Stimulated activated effector memory CD8-positive, alpha-beta T cell treated with anti-CD3 and anti-CD28 coated beads, Interleukin-12 subunit alpha, Interleukin-12 subunit beta, amount 100 ng/mL, for 72 hours (primary cell): Measurements from ENCODE around the gene TSPAN17.
A peak's percentile ranks its signal among the peaks of the same experiment; 100 is the strongest.

Experiments used
- ATAC-seq: fragments of 150-1000 bp; cut with Tn5 transposase; 2 replicates; pipeline ENCODE4 v1.10.0; 2021
- DNase-seq, 2 donors: peaks; one replicate each; pipeline ENCODE4 v3.0.0; 2021 to 2022; ENCODE audit warnings: low spot score in 2 of 2
- H3K27ac Mint-ChIP-seq: one replicate; pipeline ENCODE4 v1.8.0; 2022; ENCODE audit warnings: mild to moderate bottlenecking, mixed read lengths
- H3K36me3 Mint-ChIP-seq: one replicate; pipeline ENCODE4 v1.8.0; 2022; ENCODE audit warnings: mild to moderate bottlenecking, mixed read lengths
- H3K4me1 Mint-ChIP-seq: one replicate; pipeline ENCODE4 v1.8.0; 2022; ENCODE audit warnings: mixed read lengths
- H3K4me3 Mint-ChIP-seq: one replicate; pipeline ENCODE4 v1.8.0; 2022; ENCODE audit warnings: mild to moderate bottlenecking, mixed read lengths
- H3K9me3 Mint-ChIP-seq: one replicate; pipeline ENCODE4 v1.8.0; 2022; ENCODE audit warnings: mixed read lengths

Gene TSPAN17

GRCh38 chr5:176629317-176629852 lies 17.9 kb upstream of the TSPAN17 start:
- Mint-ChIP-seq H3K4me1 (peaks cover 24% of the 10 kb centered on the region), H3K36me3 (no peaks in the 10 kb centered on the region), H3K4me3 (peak overlapping the region; percentile 51), H3K27ac (no peak overlapping the region), H3K9me3 (no peaks in the 10 kb centered on the region)
- DNase-seq (no peak), ATAC-seq (no peak)

DNA sequence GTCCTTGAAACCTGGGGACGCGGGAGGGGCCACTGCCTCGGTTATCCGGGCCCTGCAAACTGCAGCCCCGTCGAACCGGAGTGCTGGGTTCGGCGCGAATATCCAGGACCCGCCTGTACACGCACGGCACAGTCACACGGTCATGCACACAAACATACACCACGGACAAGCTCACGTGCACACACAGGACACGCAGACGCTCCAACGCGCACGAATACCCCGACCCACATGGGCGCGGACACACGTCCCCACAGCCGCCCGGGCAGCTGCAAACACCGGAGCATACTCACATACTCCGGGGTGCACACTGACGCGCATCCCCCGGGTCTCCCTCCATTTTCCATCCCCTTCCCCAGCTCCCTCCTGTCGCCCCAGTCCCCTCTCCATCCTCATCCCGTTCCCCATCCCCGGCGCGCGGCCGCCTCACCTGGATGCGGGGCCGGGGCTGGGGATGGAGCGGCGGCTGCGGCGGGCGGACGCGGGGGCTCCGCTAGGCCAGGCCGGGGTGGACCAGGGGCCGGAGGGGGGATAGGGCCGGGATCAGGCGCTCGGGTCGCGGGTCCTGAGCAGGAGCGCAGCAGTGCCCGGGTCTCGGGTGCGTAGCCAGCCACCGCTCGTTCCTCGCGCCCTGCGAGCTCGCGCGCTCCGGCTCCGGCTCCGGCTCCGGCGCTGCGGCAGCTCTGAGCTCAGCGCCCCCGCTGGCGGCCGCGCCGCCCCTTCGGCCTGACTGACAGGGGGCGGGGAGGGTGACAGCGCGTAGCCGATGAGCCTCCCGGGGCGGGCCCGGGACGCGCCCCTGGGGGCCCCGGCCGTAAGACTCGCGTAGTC lies 17.2 kb upstream of the TSPAN17 start, which contains the start of the genes EIF4E1B and SNCB:
Gene EIF4E1B, plus strand, starts transcription at position 823 of the 828 bp plus-strand sequence. CDS start 12,113 bp downstream, outside the sequence.
Gene SNCB, minus strand, starts transcription at position 682 of the 828 bp plus-strand sequence. CDS start 880 bp downstream, outside the sequence.
- Mint-ChIP-seq H3K27ac (no peak within 1 kb of the TSS), H3K9me3 (no peaks in the 10 kb centered on the region), H3K4me3 (peak within 1 kb of the TSS; percentile 51), H3K36me3 (no peaks in the 10 kb centered on the region), H3K4me1 (peaks cover 24% of the 10 kb centered on the region)
- ATAC-seq (peak; percentile 92), DNase-seq (peak; percentile 43 to 69)

GRCh38 chr5:176630681-176631222 lies 16.5 kb upstream of the TSPAN17 start:
- Mint-ChIP-seq H3K4me3 (peak overlapping the region; percentile 51), H3K36me3 (no peaks in the 10 kb centered on the region), H3K27ac (no peak overlapping the region), H3K9me3 (no peaks in the 10 kb centered on the region), H3K4me1 (peaks cover 24% of the 10 kb centered on the region)
- no peak for DNase-seq
- ATAC-seq: no peak

DNA sequence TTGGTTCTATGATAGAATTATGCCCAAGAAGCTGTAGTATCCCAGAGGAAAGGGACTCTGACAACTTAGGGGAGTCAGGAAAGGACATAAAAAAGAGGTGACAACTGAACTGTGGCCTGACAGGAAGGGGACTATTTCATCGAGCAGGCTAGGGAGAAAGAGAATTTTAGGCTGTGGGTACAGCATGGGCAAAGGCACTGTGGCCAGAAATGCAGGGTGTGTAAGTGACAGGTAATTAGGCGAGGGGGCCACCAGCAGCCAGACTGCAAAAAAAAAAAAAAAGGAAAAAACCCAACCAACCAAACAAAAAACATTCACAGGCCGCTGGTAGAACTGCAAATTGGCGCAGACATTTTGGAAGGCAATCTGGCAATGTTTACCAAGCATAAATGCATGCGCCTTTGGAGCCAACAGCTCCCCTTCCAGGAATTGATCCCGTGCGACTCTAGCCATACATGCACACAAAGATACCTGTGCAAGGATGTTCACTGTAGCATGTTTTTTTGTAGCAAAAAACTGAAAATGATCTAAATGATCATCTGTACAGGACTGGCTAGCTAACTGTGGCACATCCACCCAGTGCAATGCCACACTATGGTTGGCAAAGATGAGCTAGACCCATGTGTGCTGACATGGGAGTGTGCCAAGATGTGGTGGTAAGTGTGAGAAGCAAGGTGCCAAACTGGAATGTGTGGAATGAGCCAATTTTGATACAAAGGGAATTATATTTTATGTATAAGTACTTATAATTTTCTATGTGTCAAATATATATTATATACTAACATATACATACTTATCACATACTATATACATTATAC lies 15.7 kb upstream of the TSPAN17 start:
- Mint-ChIP-seq H3K36me3 (no peaks in the 10 kb centered on the region), H3K4me3 (no peak overlapping the region), H3K9me3 (no peaks in the 10 kb centered on the region), H3K27ac (no peak overlapping the region), H3K4me1 (peaks cover 24% of the 10 kb centered on the region)
- DNase-seq: no peak
- no peak for ATAC-seq

- no peak overlapping the region for H3K4me3 Mint-ChIP-seq
- no peak overlapping the region for H3K27ac Mint-ChIP-seq
- DNase-seq (no peak), ATAC-seq (no peak)
- H3K36me3 Mint-ChIP-seq: peaks cover 6% of the 10 kb centered on the region
- H3K9me3 Mint-ChIP-seq: no peaks in the 10 kb centered on the region
- H3K4me1 Mint-ChIP-seq: peaks cover 24% of the 10 kb centered on the region
These were observed 14.5 kb upstream of the TSPAN17 start for GRCh38 chr5:176632745-176633144.

DNA sequence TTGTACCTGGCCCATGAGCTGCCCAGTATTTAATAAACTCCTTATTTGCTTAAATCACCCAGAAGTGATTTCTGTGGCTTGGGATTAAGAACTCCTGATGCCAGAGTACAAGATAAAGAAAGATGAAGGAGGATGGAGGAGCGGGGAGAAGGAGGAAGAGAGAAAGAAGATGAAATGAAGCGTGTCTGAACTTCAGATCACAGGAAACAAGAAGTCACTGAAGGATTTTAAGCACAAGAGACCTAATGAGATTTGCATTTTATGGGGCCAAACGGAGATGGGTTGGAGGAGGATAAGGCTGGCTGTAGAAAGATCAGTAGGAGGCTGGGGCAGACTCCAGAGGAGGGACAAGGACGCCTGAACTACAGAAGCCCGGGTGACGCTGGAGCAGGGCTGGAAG lies 13.7 kb upstream of the TSPAN17 start:
- Mint-ChIP-seq H3K4me1 (peaks cover 17% of the 10 kb centered on the region), H3K27ac (no peak overlapping the region), H3K36me3 (peaks cover 6% of the 10 kb centered on the region), H3K4me3 (no peak overlapping the region), H3K9me3 (no peaks in the 10 kb centered on the region)
- no peak for DNase-seq
- ATAC-seq: no peak

DNA sequence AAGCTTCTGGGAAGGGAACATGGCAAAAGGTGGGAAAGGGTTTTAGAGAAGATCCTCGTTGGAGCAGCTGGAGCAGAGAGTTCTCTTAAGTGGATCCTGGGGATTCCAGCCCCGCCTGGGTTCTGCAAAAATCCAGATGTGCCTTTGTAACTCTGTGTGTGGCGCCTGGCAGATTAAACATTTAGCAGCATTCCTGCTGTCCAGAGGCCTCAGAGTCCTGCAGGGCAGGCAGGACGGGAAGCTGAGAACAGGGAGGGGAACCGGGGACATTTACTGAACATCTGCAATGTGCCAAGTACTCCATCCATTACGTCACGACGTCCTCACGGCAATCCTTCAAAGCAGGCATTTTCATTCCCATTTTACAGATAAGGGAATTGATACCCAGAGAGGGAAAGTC lies 10.9 kb upstream of the TSPAN17 start:
- DNase-seq (no peak), ATAC-seq (no peak)
- Mint-ChIP-seq H3K27ac (no peak overlapping the region), H3K36me3 (peaks cover 6% of the 10 kb centered on the region), H3K9me3 (no peaks in the 10 kb centered on the region), H3K4me3 (no peak overlapping the region), H3K4me1 (peaks cover 9% of the 10 kb centered on the region)

DNA sequence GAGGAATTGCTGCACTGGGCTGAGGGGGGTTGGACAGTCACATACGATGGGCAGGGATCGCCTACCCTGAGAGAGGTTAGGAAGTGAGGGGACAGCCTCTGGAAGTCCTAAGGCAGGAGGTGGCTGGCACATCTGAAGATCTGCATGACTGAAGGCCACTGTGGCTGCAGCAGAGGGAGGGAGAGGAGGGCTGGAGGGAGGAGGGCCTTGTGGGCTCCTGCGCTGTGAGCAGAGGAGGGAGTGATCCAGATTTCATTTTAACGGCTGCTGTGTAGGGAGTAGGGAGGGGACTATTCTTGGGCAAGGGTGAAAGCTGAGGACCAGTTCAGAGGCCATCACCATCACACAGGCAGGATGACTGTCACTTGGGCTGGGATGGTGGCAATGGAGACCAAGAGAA lies 9.7 kb upstream of the TSPAN17 start:
- H3K27ac Mint-ChIP-seq: no peak overlapping the region
- no peaks in the 10 kb centered on the region for H3K9me3 Mint-ChIP-seq
- no peak overlapping the region for H3K4me3 Mint-ChIP-seq
- ATAC-seq (no peak), DNase-seq (no peak)
- H3K36me3 Mint-ChIP-seq: peaks cover 6% of the 10 kb centered on the region
- peaks cover 9% of the 10 kb centered on the region for H3K4me1 Mint-ChIP-seq

- no peaks in the 10 kb centered on the region for H3K9me3 Mint-ChIP-seq
- H3K27ac Mint-ChIP-seq: no peak overlapping the region
- H3K36me3 Mint-ChIP-seq: peaks cover 6% of the 10 kb centered on the region
- H3K4me1 Mint-ChIP-seq: peaks cover 8% of the 10 kb centered on the region
- ATAC-seq (no peak), DNase-seq (no peak)
- no peak overlapping the region for H3K4me3 Mint-ChIP-seq
These were observed 8.8 kb upstream of the TSPAN17 start for GRCh38 chr5:176638437-176638836.

- no peak overlapping the region for H3K27ac Mint-ChIP-seq
- DNase-seq (no peak), ATAC-seq (no peak)
- H3K36me3 Mint-ChIP-seq: peaks cover 6% of the 10 kb centered on the region
- no peaks in the 10 kb centered on the region for H3K9me3 Mint-ChIP-seq
- H3K4me1 Mint-ChIP-seq: no peaks in the 10 kb centered on the region
- no peak overlapping the region for H3K4me3 Mint-ChIP-seq
These were observed 8.1 kb upstream of the TSPAN17 start for GRCh38 chr5:176639208-176639607.

- no peak overlapping the region for H3K27ac Mint-ChIP-seq
- DNase-seq: no peak
- no peak overlapping the region for H3K4me3 Mint-ChIP-seq
- ATAC-seq: no peak
- peaks cover 4% of the 10 kb centered on the region for H3K4me1 Mint-ChIP-seq
- H3K9me3 Mint-ChIP-seq: no peaks in the 10 kb centered on the region
- peaks cover 7% of the 10 kb centered on the region for H3K36me3 Mint-ChIP-seq
These were observed 7.3 kb upstream of the TSPAN17 start for GRCh38 chr5:176639981-176640380.

DNA sequence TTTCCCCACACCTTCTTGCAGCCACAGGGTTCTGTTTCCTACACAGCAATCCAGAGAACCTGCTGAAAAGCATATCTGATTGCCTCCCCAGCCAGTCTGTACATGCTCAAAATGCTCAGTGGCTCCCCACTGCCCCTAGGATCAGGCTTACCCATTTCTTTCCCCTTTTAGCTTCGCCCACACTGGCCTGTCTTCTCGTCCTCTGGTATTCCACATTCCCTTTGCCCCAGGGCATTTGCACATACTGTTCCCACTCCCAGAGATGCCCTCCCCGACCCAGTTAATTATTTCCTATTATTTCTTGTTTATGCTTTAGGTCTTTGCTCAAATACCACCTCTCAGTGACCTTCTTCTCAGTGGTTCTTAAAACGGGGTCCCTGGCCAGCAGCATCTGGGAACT lies 6.7 kb upstream of the TSPAN17 start:
- peaks cover 10% of the 10 kb centered on the region for H3K36me3 Mint-ChIP-seq

DNA sequence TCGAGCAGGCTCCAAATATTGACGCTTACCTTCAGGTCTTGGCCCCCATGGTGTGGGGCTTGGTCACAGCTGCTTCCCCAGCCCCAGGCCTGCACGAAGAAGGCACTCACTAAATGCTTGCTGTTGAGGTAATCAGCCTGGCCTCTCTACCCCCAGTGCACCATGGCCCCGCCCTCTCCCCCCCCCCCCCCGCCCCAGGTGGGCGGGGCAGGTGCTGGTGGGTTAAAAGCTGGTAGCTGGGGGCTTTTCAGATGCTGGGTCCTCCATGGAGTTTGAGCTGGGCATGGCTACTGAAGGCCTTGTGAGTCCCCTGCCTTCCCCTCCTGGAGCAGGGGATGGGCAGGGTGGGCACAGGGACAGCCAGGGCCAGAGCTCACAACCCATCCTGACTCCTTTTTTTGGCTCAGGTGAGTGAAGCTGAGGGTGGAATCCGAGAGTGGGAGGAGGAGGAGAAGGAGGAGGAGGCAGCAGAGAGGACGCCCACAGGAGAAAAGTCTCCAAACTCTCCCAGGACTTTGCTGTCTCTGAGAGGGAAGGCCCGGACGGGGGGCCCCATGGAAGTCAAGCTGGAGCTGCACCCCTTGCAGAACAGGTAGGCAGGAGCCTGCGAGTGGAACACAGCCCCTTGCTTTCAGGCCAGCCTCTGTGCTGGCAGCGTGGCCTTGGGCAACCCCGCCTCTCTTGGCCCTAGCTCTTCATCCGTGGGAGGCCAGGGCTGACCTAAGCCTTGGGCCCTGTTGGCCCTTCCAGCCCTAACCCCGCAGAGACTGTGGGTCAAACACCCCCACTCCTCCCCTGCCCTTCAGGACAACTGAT lies 4.4 kb upstream of the TSPAN17 start:
- ATAC-seq (no peak), DNase-seq (no peak)
- peaks cover 24% of the 10 kb centered on the region for H3K4me1 Mint-ChIP-seq
- no peak overlapping the region for H3K4me3 Mint-ChIP-seq
- peaks cover 4% of the 10 kb centered on the region for H3K36me3 Mint-ChIP-seq
- H3K27ac Mint-ChIP-seq: peak overlapping the region; percentile 80
- no peaks in the 10 kb centered on the region for H3K9me3 Mint-ChIP-seq

More for the DNA sequence above, 6.7 kb upstream of the TSPAN17 start:
- Mint-ChIP-seq H3K27ac (no peak overlapping the region), H3K4me3 (no peak overlapping the region), H3K9me3 (no peaks in the 10 kb centered on the region), H3K4me1 (peaks cover 9% of the 10 kb centered on the region)
- no peak for DNase-seq
- ATAC-seq: no peak

GRCh38 chr5:176643491-176644219 lies 3.6 kb upstream of the TSPAN17 start:
- H3K27ac Mint-ChIP-seq: peak overlapping the region; percentile 80
- no peak overlapping the region for H3K4me3 Mint-ChIP-seq
- no peak for ATAC-seq
- H3K36me3 Mint-ChIP-seq: peaks cover 4% of the 10 kb centered on the region
- no peak for DNase-seq
- peaks cover 29% of the 10 kb centered on the region for H3K4me1 Mint-ChIP-seq
- no peaks in the 10 kb centered on the region for H3K9me3 Mint-ChIP-seq
